AG08395 (cell line): Measurements from ENCODE around the gene CR2.
"Not testable (repeated sequence)": the region's sequence is repeated elsewhere in the genome, so short reads cannot be mapped to it uniquely, and the experiment has no call there.

ENCODE experiments used
- DNase-seq: peaks from one replicate; pipeline ENCODE4 v3.0.0; 2012; ENCODE audit warnings: mixed read lengths, low spot score

The CR2 gene

GRCh38 chr1:207514890-207515289 lies 60.8 kb downstream of the CR2 start:
- DNase-seq, result no peak

DNA sequence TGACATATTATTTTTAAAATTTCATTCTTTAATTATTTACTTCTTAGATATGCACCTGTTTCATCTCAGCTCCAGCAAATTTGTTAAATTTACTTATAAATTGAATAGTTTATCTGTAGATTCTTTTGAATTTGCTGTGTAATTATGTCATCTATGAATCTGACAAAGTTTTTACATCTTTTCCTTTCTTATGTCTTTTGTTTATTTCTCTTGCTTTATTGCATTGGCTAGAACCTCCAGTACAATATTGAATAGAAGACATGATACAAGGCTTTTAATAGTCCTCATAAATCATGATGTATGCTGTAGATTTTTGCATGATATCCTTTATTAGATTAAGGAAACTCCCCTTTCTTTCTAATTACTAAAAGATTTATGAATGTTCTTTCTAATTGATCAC lies 62.6 kb downstream of the CR2 start:
- DNase-seq, result no peak

DNA sequence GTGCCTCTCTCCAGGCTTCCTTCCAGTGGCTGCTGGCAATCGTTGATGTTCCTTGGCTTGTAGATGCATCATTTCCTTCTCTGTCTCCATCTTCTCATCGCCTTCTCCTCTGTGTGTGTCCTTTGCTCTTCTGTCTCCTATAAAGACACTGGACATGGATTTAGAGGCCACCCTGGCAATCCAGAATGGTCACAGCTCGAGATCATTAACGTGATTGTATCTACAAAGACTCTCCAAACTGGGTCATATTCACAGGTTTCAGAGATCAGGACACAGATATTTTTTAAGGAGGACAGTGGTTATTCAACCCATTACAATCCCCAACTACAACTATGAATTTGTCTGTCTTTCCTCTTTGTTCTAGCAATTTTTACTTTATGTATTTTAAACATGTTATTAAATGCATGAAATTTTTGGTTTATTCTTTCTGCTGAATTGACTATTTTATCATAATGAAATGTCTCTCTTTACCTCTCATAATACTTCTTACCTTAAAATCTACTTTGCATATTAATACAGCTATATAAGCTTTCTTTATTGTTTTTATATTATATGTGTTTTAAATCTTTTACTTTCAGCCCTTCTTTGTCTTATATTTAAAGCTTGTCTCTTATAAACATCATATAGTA lies 64.6 kb downstream of the CR2 start:
- DNase-seq, result no peak

GRCh38 chr1:207519505-207520399 lies 65.6 kb downstream of the CR2 start:
- no peak for DNase-seq

GRCh38 chr1:207520400-207521345 lies 66.5 kb downstream of the CR2 start:
- not testable (repeated sequence) for DNase-seq

- not testable (repeated sequence) for DNase-seq
These were observed 71.1 kb downstream of the CR2 start for GRCh38 chr1:207525239-207525638.

DNA sequence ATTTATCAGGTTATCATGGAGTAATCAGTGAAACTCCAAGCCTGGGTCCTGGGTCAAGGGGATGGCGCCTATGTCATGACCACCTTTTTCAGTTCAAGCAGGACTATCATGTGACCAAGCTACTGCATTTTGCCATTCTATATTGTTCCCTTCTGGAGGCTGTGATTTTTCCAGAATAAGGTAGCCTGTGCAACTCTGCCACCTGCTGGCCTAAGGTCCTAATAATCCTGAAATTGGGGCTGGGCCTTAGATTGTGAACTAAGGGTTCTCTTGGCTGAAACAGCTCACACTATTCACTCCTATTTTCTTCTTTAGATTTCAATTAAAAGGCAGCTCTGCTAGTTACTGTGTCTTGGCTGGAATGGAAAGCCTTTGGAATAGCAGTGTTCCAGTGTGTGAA lies 74.3 kb downstream of the CR2 start:
- DNase-seq, result not testable (repeated sequence)

DNA sequence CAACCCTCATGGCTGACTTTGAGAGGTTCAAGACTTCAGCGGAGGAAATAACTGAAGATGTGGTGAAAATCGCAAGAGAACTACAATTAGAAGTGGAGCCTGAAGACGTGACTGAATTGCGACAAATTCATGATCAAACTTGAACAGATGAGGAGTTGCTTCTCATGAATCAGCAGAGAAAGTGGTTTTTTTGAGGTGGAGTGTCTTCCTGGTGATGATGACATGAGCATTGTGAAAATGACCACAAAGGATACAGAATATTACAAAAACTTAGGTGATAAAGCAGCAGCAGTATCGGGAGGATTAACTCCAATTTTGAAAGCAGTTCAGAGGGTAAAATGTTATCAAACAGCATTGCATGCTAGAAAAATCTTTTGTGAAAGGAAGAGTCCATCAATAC lies 82.1 kb downstream of the CR2 start:
- DNase-seq, result not testable (repeated sequence)
